Measurements from ENCODE around the gene COL4A2. TPM values are rescaled to one million over a fixed set of nuclear protein-coding genes. Genes with fewer than 3 reads are reported as not detected.

COL4A2 gene
- total RNA-seq, 3 donors from 2014 or later (not counting 1 experiment from before 2014, with no cell fraction given), result not detected

- peaks cover 5 to 8% of the 10 kb centered on the region in 2 donors for H3K27me3 Mint-ChIP-seq (ENCODE audit: low read depth in 2 of 2)
- intact Hi-C loops (cut with micrococcal nuclease), result no loop called here
- no peak overlapping the region for H3K4me3 Mint-ChIP-seq
- Histone ChIP-seq H3K27me3 (ENCODE audit: control insufficient read depth, insufficient read depth, low read length) (no peaks in the 10 kb centered on the region), H3K36me3 (ENCODE audit: control insufficient read depth, insufficient read depth, low read length) (no peaks in the 10 kb centered on the region), H3K4me3 (ENCODE audit: low read length) (no peak overlapping the region), H3K9me3 (ENCODE audit: control insufficient read depth, insufficient read depth, low read length) (no peaks in the 10 kb centered on the region), H3K4me1 (ENCODE audit: control insufficient read depth, insufficient read depth, low read length) (peaks cover 8% of the 10 kb centered on the region), H3K27ac (ENCODE audit: low read length) (no peak overlapping the region)
- no peak for DNase-seq
- ATAC-seq, result no peak
- H3K4me1 Mint-ChIP-seq, result no peaks in the 10 kb centered on the region
- H3K9me3 Mint-ChIP-seq, result no peaks in the 10 kb centered on the region
- H3K36me3 Mint-ChIP-seq, result no peaks in the 10 kb centered on the region
- H3K27ac Mint-ChIP-seq, result no peak overlapping the region
- WGBS (ENCODE audit: insufficient coverage), result 88% methylated on average over 18 of the region's 18 CpGs
- no peak for TF ChIP-seq CTCF (IDR thresholded peaks at IDR 0.05)
Measured at GRCh38 chr13:110475550-110476219, 168.6 kb downstream of the COL4A2 start.

- intact Hi-C loops (cut with micrococcal nuclease), result no loop called here
- Mint-ChIP-seq H3K9me3 (no peaks in the 10 kb centered on the region), H3K36me3 (no peaks in the 10 kb centered on the region), H3K27me3 (ENCODE audit: low read depth in 2 of 2) (peaks cover 0 to 8% of the 10 kb centered on the region in 2 donors), H3K27ac (no peak overlapping the region), H3K4me3 (no peak overlapping the region), H3K4me1 (no peaks in the 10 kb centered on the region)
- Histone ChIP-seq H3K4me3 (ENCODE audit: low read length) (no peak overlapping the region), H3K27me3 (ENCODE audit: control insufficient read depth, insufficient read depth, low read length) (no peaks in the 10 kb centered on the region), H3K36me3 (ENCODE audit: control insufficient read depth, insufficient read depth, low read length) (no peaks in the 10 kb centered on the region), H3K27ac (ENCODE audit: low read length) (no peak overlapping the region), H3K9me3 (ENCODE audit: control insufficient read depth, insufficient read depth, low read length) (no peaks in the 10 kb centered on the region), H3K4me1 (ENCODE audit: control insufficient read depth, insufficient read depth, low read length) (peaks cover 4% of the 10 kb centered on the region)
- no peak for TF ChIP-seq CTCF (IDR thresholded peaks at IDR 0.05)
- ATAC-seq (no peak), DNase-seq (no peak)
- 86% methylated on average over 12 of the region's 12 CpGs for WGBS (ENCODE audit: insufficient coverage)
Measured at GRCh38 chr13:110476220-110476617, 169.1 kb downstream of the COL4A2 start.

GRCh38 chr13:110477706-110478245 lies 170.7 kb downstream of the COL4A2 start:
- WGBS (ENCODE audit: insufficient coverage), result 84% methylated on average over 4 of the region's 4 CpGs

More at GRCh38 chr13:110477706-110478245, 170.7 kb downstream of the COL4A2 start:
- ATAC-seq, result no peak
- DNase-seq, result no peak
- no peak overlapping the region for H3K27ac ChIP-seq (ENCODE audit: low read length)
- H3K4me3 ChIP-seq (ENCODE audit: low read length), result no peak overlapping the region
- H3K9me3 ChIP-seq (ENCODE audit: control insufficient read depth, insufficient read depth, low read length), result no peaks in the 10 kb centered on the region
- H3K36me3 ChIP-seq (ENCODE audit: control insufficient read depth, insufficient read depth, low read length), result no peaks in the 10 kb centered on the region
- no peak overlapping the region for H3K4me3 Mint-ChIP-seq
- no peaks in the 10 kb centered on the region for H3K27me3 ChIP-seq (ENCODE audit: control insufficient read depth, insufficient read depth, low read length)
- H3K9me3 Mint-ChIP-seq, result no peaks in the 10 kb centered on the region
- no peaks in the 10 kb centered on the region for H3K4me1 Mint-ChIP-seq
- no peaks in the 10 kb centered on the region for H3K4me1 ChIP-seq (ENCODE audit: control insufficient read depth, insufficient read depth, low read length)
- no peaks in the 10 kb centered on the region for H3K36me3 Mint-ChIP-seq
- H3K27ac Mint-ChIP-seq, result no peak overlapping the region
- no peak for TF ChIP-seq CTCF (IDR thresholded peaks at IDR 0.05)
- peaks cover 5 to 8% of the 10 kb centered on the region in 2 donors for H3K27me3 Mint-ChIP-seq (ENCODE audit: low read depth in 2 of 2)
- intact Hi-C loops (cut with micrococcal nuclease), result no loop called here

All from natural killer cell (primary cell).